Suppressor macrophage treated with lipopolysaccharide for 4 hours (primary cell): Measurements from ENCODE around the gene CDC14B.
"Not testable (repeated sequence)": the region's sequence is repeated elsewhere in the genome, so short reads cannot be mapped to it uniquely, and the experiment has no call there.

Source experiments
- DNase-seq: peaks from one replicate; pipeline ENCODE4 v3.0.0-alpha.2; 2020

Gene CDC14B

DNA sequence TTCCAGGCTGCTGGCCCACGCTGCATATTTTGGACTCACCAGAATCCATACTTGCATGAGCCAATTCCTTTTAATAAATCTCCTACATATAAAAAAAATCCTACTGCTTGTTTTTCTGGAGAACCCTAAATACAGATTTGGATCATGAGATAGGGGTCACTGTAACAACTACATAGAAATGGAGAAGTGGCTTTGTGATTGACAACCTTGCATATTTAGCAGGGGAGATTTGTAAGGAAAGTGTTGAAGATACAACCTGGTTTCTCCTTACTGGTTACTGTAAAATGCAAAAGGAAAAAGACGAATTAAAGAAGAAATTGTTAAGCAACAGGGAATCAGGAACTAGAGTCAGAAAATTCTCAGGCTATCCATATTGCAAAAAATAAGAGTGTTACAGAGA, 94.9 kb downstream of the CDC14B start:
- DNase-seq, result no peak

DNA sequence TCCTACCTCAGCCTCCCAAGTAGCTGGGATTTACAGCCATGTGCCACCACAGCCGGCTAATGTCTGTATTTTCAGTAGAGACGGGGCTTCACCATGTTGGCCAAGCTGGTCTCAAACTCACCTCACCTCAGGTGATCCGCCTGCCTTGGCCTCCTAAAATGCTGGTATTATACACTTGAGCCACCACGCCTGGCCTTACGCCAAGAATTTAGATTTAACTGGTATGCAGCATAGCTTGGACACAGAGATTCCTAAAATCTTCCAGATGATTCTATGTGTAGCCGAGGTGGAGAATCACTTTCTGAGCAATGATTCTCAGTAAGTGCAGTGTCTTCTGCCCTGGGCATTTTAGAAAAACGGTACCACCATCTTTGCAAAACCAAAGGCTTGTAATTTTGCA, 95.6 kb downstream of the CDC14B start:
- no peak for DNase-seq

DNA sequence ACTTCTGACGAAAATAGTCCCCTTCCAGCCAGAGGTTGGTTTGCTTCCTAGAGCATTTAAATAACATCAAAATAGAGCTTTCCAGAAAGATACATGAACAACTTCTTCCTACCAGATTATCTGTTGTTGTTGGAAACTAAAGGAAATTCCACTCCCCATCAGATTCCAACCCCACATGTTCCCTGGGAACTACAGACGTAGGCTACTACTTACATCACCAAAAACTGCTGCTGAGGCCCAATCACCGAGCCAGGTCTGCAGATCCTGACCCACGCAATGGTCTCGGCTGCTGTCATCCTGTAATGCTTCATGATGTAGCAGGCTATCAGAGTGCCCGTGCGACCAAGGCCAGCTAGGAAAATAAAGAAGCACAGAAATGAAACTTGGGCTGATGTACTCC, 96.3 kb downstream of the CDC14B start:
- DNase-seq, result no peak

DNA sequence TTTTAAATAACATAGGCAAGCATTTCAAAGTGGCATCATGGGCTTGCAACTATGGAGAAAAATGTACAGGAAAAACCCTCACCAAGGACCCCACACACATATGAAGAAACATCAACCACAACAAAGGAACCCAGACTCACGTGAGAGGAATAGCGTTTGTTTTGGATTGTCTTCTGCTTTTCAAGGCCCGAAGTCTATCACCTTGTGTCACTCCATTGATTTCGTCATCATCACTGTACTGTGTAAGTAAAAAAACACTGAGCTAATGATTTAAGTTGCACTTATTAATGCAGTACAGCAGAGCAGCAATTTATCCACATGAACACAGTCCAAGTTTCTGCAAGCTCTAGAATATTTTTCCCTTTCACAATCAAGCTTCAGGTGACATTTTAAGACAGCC, 97.3 kb downstream of the CDC14B start:
- peak; percentile 17 for DNase-seq

DNA sequence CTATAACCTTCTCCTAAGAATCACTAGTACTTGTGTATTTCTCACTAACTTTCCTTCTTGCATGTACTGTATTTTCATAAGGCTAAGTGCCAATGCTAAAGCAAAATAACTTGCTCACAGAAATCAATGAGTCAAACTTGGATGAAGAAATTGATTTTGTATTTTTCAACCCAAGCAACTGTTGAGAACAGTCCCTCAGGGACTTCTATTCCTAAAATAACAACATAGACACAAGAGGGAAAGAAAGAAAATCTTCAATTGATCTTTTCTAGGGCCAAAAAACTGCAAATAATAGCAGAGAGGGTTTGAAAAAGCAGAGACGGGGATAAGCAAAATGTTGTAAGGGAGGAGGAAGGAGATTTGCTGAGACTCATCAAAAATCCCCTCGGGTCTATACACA, 99.9 kb downstream of the CDC14B start:
- DNase-seq, result no peak

DNA sequence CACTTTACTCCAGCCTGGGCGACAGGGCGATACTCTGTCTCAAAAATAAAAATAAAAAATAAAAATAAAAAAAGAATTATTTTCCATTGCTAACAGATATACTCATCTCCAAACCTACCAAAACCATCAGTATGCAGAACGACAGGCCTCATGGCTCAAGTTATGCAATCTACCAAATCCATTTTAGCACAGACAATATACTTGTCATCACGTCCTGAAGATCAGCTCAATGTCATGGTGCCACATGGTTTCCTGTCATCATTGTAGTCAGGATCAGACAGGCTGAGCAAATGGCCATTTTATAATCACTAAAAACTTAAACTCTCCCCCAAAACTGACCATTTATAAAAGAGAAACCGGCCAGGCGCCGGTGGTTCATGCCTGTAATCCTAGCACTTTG, 100.5 kb downstream of the CDC14B start:
- DNase-seq, result no peak

DNA sequence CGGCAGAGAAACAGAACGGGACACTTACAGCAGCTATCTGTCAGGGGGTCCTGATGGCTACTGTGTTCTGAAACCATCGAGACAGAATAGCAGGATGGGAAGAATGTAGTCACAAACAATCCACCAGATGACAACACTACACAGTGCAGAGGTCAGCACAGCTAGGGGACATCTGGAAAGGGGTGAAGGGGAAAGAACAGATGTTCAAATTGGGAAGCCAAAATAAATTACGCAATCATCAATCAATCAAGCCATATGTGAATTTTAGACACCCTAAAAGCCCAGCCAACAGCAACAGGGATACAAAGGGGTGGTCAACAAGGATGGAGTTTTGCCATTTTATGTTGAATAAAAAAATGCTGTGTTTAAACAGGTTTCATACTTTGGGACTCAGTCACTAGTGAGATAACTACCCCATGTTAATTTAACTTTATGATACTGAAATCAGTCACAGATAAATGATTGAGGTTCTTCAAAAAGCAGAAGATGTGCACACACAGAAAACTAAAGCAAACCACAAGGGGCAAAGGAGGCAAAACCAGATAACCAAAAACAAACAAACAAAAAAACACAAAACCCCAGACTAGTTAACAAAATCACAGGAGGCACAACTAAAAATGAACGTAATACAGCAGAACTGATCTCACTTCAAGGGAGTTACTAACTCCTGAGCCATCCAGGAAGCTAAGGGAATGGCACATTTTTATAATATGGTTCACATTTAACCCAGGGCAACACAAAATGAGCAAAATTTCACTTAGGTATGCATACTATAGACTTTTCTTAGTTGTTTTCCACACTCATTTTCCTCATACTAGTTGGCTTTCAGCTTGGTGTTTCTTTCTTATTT, 103.8 kb downstream of the CDC14B start:
- DNase-seq, result no peak

DNA sequence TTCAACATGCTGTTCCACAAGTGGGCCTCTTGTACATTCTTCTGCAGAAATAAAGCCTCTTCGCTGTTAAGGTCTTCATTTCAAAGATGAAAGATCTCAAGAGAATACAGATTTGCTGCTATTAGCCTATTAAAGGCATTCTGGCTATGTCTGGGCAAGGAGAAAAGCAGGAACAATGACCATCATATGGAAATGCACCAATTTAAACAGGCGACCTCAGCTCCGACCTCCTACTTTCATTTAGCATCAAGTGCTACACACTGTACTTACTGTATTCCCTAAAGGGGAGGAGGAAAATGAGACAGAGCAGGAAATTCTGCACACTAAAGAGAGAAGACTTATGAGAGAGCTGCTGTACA, 104.9 kb downstream of the CDC14B start:
- no peak for DNase-seq

DNA sequence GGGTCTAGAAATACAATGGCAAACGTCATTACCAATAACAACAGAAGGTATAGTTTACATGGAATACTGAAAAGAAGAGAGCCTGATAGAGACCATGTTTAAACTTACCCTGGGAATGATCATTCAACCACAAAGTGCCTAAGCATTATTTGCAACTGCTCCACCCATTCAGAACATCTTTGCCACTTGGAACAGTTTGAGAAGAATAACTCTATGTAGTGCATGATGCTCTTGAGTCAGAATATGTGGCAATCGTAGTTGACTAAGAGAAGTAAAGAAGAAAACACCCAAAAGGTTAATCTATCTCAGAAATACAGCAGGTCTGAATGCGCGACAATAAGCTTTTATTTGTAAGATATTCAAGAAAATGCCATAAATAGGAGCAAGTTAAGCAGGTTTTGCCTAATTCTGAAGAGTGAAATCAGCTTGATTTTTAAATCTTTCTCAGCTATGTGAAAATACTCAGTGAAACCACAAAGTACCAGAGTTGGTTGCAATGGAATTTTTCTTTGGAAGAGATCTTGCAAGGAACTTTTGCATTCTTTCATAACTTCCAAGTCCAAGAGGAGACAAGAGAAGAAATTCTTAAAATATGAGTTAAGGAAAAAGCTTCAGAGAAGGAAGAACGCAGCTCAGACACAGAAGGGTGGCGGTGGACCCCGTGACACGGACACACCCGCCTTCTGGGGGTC, 105.4 kb downstream of the CDC14B start:
- DNase-seq, result no peak

DNA sequence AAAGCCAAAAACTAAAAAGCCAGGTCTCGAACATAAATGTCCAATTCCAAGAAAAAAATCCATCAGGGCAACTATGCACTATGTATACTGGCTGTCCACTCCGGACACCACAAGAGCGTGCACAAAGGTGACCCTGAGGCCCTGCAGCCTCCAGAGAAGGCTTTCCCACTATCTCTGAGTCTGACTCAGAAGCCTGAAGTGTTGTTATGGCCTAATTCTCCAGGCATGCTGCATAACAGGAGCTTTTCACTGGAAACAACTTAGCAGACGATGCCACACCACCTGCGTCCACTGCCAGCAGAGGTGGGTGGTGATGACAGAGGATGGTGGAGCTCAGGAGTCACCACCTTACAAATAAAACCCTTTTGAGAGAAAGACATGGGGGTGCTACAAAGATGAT, 106.0 kb downstream of the CDC14B start:
- DNase-seq, result no peak

DNA sequence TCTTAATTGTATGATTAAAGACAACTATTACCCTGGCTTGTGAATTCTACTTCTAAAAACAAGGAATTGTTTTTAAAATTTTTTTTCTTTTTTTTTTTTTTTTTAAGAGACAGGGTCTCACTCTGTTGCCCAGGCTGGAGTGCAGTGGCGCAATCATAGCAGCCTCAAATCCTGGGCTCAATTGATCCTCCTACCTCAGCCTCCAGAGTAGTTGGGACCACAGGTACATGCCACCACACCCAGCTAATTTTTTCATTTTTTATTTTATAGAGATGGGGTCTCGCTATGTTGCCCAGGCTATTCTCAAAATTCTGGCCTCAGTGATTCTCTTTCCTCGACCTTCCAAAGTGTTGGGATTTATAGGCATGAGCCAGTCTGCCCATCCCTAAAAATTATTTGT, 107.4 kb downstream of the CDC14B start:
- DNase-seq, result no peak

DNA sequence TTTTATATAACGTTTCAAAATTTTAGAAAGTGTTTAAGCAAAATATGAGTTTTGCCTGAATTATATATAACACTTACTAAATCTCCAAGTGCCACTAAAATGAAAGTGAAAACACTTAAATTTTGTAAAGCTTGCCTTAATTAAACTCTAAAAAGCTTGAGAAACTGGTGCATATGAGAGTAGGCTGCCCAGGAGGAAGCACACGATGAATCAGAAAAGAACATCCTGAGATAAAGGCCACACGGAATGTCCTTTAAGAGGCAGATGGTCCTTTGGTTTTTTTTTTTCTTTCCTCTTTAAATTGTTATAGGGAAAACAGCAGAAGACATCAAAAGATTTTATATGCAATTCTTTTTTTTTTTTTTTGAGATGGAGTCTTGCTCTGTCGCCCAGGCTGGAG, 109.4 kb downstream of the CDC14B start:
- peak; percentile 16 for DNase-seq

DNA sequence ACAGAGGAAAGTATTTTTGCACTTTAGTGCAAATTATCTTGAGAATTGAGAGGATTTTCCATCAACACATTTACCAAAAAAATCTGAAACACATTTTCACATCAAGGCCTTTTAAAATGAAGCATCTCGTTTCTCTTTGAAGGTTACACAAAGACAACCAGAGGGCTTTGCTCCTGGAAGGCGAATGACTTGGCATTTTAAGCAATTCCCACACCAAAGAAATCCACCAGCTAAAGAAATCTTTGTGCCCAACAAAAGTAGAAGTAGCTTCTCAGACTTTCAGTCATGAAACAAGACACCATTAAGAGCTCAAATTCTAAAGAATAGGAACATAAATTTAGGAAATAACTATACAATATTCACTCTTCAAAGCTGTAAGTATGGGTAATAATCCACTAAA, 109.8 kb downstream of the CDC14B start:
- no peak for DNase-seq

DNA sequence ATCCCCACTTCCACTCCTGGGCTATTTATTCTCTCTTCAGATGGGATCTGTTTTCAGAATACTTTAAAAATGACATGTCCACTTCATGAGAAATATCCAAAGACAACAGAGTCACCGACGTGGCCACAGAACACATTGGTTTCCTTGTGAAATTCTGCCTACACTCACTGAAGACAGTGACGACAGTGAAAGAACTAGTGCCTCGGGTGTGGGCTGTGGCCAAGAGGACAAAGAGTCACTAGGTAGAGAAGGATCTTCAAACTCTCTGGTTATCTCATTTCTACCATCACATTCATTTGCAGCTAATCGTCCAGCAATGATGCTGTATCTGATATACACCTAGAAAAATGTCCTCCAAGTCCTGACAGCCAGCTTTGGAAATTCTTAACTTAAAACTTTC, 110.6 kb downstream of the CDC14B start:
- DNase-seq, result no peak

DNA sequence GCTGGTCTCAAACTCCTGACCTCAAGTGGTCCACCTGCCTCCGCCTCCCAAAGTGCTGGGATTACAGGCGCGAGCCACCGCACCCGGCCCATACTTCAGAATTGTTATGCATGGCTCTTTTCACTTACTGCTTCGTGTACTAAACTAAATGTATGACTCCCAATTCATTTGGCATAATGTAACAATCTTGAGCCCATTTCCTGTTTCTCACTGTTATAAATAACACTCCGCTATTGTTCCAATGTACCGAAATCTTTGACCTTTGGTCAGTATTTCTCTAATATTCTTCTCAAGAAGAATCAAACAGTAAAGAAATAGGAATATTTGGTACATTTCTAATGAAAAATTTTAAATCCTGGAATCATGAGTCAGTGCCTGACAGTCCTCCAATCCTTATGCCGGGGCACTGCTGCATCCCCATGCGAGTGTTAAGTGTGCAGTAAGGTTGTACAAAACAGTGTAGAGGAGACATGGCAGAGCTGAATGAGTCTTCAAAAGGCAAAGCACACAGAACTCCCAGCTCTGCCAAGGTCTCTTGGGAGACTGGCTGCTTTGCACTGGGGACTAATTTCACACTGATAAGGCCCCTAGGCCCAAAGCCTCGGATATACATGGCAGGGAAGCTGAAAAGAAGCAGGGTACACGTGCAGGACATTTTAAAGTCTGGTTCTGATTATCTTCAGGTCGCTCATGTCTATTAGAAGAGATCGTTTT, 111.3 kb downstream of the CDC14B start:
- DNase-seq, result no peak

DNA sequence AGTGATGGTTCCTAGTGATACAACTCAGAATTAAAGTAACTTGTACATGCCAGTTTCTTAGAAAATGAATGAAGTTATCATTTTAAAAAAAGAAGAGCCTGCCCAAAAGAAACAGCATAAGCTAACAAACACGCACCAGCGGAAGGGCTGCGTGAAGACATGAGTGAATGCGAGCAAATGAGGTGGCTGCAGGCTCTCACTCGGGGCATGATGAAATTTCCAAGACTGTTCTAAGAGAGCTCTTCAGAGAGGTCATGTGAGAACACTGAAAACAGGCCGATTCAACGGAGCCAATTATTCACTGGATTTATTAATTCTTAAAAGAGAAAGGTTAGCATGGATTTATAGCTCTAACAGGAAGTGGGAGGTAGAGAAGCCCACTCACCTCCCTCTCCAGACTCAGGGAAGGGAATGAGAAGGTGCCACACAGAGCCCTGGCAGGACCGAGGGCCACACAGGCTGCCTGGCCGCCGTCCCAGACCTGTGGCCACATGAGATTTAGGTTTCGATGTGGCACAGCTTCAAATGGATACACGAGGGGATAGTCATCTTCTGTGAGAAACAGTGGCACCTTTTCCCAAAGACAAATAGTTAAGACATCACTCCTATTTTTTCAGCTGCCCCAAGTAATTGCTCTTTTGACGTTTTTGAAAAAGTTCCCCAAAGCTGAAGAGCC, 114.2 kb downstream of the CDC14B start:
- no peak for DNase-seq

DNA sequence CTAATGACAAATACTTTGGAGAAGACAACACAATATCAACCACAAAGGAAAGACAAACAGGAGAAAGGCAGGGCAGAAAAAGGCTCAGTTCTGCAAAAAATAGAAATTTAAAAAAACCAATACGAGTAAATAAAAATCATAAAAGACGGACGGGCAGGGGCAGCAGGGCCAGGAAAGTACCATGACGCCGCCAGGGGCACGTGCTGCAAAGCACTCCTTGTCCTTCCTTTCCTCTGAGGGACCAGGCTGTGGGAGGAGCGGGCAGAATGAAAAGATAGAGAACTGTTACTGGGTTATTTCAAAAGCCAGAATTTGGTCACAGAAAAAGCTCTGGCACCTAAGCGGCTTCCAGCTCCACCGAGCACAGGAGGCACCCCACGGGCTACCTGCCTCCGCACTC, 115.7 kb downstream of the CDC14B start:
- DNase-seq, result no peak

DNA sequence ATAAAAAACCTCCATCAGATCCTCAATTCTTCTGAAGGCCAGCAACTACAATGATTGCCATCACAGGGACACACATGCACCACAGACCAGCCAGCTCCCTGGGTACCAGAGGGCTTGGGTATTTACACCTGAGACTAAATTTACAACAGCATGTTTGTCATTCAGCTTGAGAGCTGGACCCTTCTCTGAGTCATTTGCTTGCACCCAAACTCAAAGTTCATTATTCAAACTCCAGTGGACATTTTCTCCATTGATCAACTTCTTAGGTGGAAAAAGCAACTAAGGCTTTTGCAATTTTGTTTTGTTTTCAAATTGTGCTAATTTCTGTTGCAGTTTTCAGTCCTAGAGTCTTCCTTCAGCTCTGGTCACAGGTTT, 116.3 kb downstream of the CDC14B start:
- DNase-seq, result not testable (repeated sequence)

DNA sequence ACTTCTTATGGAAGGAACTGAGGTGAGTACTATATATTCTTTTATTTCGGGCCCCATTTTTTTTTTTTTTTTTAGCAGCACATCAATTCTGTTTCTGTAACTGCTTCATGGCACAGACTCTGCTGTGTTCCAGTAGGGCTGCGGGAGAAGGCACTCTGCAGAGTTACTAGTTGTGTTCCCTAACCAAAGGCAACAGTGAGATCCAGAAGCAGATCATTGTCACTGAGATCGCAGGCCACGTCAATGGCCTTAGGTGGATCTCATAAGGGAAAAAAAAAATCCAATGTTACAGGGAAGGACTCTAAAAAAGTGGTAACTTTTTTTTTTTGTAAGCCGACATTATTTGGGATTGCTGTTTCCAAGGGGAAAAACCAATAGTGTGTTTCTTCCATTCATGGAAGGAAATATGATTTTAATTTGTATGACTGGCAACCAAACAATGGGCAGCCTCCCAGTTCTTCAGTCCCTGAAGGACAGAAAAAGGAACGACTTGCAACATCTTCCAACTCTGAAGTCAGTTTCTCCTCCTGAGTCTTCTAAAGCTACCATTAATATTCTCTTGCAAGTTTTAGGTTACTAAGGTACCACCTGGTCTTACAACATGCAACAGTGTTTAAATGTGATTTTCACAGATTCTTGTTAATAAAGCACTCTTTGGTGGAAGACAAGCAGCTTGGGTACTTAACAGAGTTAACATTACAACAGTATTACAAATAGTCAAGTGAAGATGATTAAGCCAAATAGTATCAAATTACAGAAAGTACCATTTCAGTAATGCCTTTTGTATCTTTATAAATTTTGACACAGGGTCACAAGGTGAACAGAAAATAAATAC, 116.9 kb downstream of the CDC14B start:
- DNase-seq, result no peak

DNA sequence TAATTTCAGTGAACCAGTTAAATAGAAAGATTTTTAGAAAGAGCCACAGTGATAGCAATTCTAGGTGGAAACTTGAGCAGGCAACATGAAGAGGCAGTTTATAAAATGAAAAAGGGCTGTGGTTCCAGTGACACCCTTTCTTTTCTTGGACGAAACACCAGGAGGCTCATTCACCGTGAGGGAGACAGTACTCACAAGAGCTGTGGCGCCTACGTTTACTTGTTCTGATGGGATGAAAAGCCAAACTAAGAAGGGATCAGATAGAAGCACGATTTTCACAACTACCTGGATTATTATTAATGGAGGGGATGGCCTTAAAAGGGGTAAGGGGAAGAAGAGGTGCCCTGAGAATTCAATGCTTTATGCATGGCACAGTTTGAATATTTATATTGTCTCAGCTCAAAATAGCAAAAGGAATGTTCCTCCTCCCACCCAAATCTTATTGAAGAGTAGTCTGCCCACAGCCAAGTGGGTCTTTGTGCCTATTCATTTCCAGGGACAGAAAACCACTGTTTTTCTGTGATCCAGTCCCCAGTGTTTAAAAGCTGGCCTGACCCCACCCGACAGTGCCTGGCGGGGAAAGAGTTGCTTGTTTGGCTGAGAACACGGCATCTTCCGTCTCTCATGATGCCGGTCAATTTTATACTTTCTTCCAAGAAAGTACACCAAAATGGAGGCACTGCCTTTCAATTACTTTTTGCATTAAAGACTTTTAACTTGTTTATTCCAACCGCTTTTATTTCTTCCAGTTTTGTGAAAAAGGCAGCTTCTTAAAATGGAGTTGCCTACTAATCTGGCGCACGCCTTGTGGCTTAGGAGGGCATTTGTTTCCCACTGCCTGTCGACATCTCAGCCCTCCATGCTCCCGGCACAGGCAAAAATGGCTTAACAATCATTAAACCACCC, 117.8 kb downstream of the CDC14B start:
- no peak for DNase-seq
